Measurements from ENCODE around the gene NFATC3. TPM values are rescaled to one million over a fixed set of nuclear protein-coding genes. Genes with fewer than 3 reads are reported as not detected.
"Not testable (repeated sequence)": the region's sequence is repeated elsewhere in the genome, so short reads cannot be mapped to it uniquely, and the experiment has no call there.

Gene NFATC3
- total RNA-seq, 1 donor from 2014 or later, result 29.2 TPM

- peaks cover 3 to 14% (median 8%) of the 10 kb centered on the region in 3 donors for H3K4me1 ChIP-seq (ENCODE audit: control insufficient read depth in 3 of 3, insufficient read depth in 3 of 3, low read length in 3 of 3)
Observed at GRCh38 chr16:68113765-68114240, 28.6 kb downstream of the NFATC3 start.

GRCh38 chr16:68114939-68115338 lies 29.8 kb downstream of the NFATC3 start:
- H3K27ac ChIP-seq (ENCODE audit: low read depth, low read length); H3K9me3 ChIP-seq (ENCODE audit: control insufficient read depth in 3 of 3, low read length in 3 of 3); H3K36me3 ChIP-seq (ENCODE audit: control insufficient read depth in 3 of 3, insufficient read depth in 3 of 3, low read length in 3 of 3); H3K4me3 ChIP-seq (ENCODE audit: low read length in 3 of 3); H3K27me3 ChIP-seq (ENCODE audit: control insufficient read depth in 3 of 3, insufficient read depth in 3 of 3, low read length in 3 of 3); H3K9ac ChIP-seq (ENCODE audit: low read depth in 1 of 3, low read length in 3 of 3): not testable (repeated sequence)
- H3K4me1 ChIP-seq (ENCODE audit: control insufficient read depth in 3 of 3, insufficient read depth in 3 of 3, low read length in 3 of 3), result peaks cover 3 to 14% (median 8%) of the 10 kb centered on the region in 3 donors

More at GRCh38 chr16:68113765-68114240, 28.6 kb downstream of the NFATC3 start:
- Histone ChIP-seq H3K36me3 (ENCODE audit: control insufficient read depth in 3 of 3, insufficient read depth in 3 of 3, low read length in 3 of 3) (no peaks in the 10 kb centered on the region), H3K9ac (ENCODE audit: low read depth in 1 of 3, low read length in 3 of 3) (no peak overlapping the region), H3K27ac (ENCODE audit: low read depth, low read length) (no peak overlapping the region), H3K27me3 (ENCODE audit: control insufficient read depth in 3 of 3, insufficient read depth in 3 of 3, low read length in 3 of 3) (no peaks in the 10 kb centered on the region), H3K9me3 (ENCODE audit: control insufficient read depth in 3 of 3, low read length in 3 of 3) (no peaks in the 10 kb centered on the region), H3K4me3 (ENCODE audit: low read length in 3 of 3) (no peak overlapping the region)

- H3K4me1 ChIP-seq (ENCODE audit: control insufficient read depth in 3 of 3, insufficient read depth in 3 of 3, low read length in 3 of 3), result peaks cover 3 to 14% (median 8%) of the 10 kb centered on the region in 3 donors
Observed at GRCh38 chr16:68115851-68116250, 30.7 kb downstream of the NFATC3 start.

GRCh38 chr16:68116256-68116867 lies 31.2 kb downstream of the NFATC3 start:
- H3K27me3 ChIP-seq (ENCODE audit: control insufficient read depth in 3 of 3, insufficient read depth in 3 of 3, low read length in 3 of 3), result no peaks in the 10 kb centered on the region
- no peak overlapping the region for H3K27ac ChIP-seq (ENCODE audit: low read depth, low read length)
- H3K4me1 ChIP-seq (ENCODE audit: control insufficient read depth in 3 of 3, insufficient read depth in 3 of 3, low read length in 3 of 3), result peaks cover 3 to 14% (median 8%) of the 10 kb centered on the region in 3 donors
- H3K9ac ChIP-seq (ENCODE audit: low read depth in 1 of 3, low read length in 3 of 3), result no peak overlapping the region
- H3K9me3 ChIP-seq (ENCODE audit: control insufficient read depth in 3 of 3, low read length in 3 of 3), result no peaks in the 10 kb centered on the region
- no peaks in the 10 kb centered on the region for H3K36me3 ChIP-seq (ENCODE audit: control insufficient read depth in 3 of 3, insufficient read depth in 3 of 3, low read length in 3 of 3)
- H3K4me3 ChIP-seq (ENCODE audit: low read length in 3 of 3), result no peak overlapping the region

More at GRCh38 chr16:68115851-68116250, 30.7 kb downstream of the NFATC3 start:
- H3K27me3 ChIP-seq (ENCODE audit: control insufficient read depth in 3 of 3, insufficient read depth in 3 of 3, low read length in 3 of 3), result no peaks in the 10 kb centered on the region
- no peak overlapping the region for H3K4me3 ChIP-seq (ENCODE audit: low read length in 3 of 3)
- H3K36me3 ChIP-seq (ENCODE audit: control insufficient read depth in 3 of 3, insufficient read depth in 3 of 3, low read length in 3 of 3), result no peaks in the 10 kb centered on the region
- no peak overlapping the region for H3K27ac ChIP-seq (ENCODE audit: low read depth, low read length)
- no peaks in the 10 kb centered on the region for H3K9me3 ChIP-seq (ENCODE audit: control insufficient read depth in 3 of 3, low read length in 3 of 3)
- H3K9ac ChIP-seq (ENCODE audit: low read depth in 1 of 3, low read length in 3 of 3), result no peak overlapping the region

- no peaks in the 10 kb centered on the region for H3K27me3 ChIP-seq (ENCODE audit: control insufficient read depth in 3 of 3, insufficient read depth in 3 of 3, low read length in 3 of 3)
- H3K4me3 ChIP-seq (ENCODE audit: low read length in 3 of 3), result no peak overlapping the region
- H3K36me3 ChIP-seq (ENCODE audit: control insufficient read depth in 3 of 3, insufficient read depth in 3 of 3, low read length in 3 of 3), result no peaks in the 10 kb centered on the region
- no peak overlapping the region for H3K27ac ChIP-seq (ENCODE audit: low read depth, low read length)
- H3K9me3 ChIP-seq (ENCODE audit: control insufficient read depth in 3 of 3, low read length in 3 of 3), result no peaks in the 10 kb centered on the region
- no peak overlapping the region for H3K9ac ChIP-seq (ENCODE audit: low read depth in 1 of 3, low read length in 3 of 3)
- peaks cover 3 to 19% (median 13%) of the 10 kb centered on the region in 3 donors for H3K4me1 ChIP-seq (ENCODE audit: control insufficient read depth in 3 of 3, insufficient read depth in 3 of 3, low read length in 3 of 3)
Observed at GRCh38 chr16:68117884-68118283, 32.7 kb downstream of the NFATC3 start.

GRCh38 chr16:68118954-68119353 lies 33.8 kb downstream of the NFATC3 start:
- peaks cover 3 to 15% (median 5%) of the 10 kb centered on the region in 3 donors for H3K4me1 ChIP-seq (ENCODE audit: control insufficient read depth in 3 of 3, insufficient read depth in 3 of 3, low read length in 3 of 3)
- not testable (repeated sequence) for H3K9ac ChIP-seq (ENCODE audit: low read depth in 1 of 3, low read length in 3 of 3); H3K27ac ChIP-seq (ENCODE audit: low read depth, low read length); H3K36me3 ChIP-seq (ENCODE audit: control insufficient read depth in 3 of 3, insufficient read depth in 3 of 3, low read length in 3 of 3); H3K9me3 ChIP-seq (ENCODE audit: control insufficient read depth in 3 of 3, low read length in 3 of 3); H3K4me3 ChIP-seq (ENCODE audit: low read length in 3 of 3); H3K27me3 ChIP-seq (ENCODE audit: control insufficient read depth in 3 of 3, insufficient read depth in 3 of 3, low read length in 3 of 3)

GRCh38 chr16:68120496-68120895 lies 35.3 kb downstream of the NFATC3 start:
- H3K27me3 ChIP-seq (ENCODE audit: control insufficient read depth in 3 of 3, insufficient read depth in 3 of 3, low read length in 3 of 3); H3K9ac ChIP-seq (ENCODE audit: low read depth in 1 of 3, low read length in 3 of 3); H3K9me3 ChIP-seq (ENCODE audit: control insufficient read depth in 3 of 3, low read length in 3 of 3); H3K36me3 ChIP-seq (ENCODE audit: control insufficient read depth in 3 of 3, insufficient read depth in 3 of 3, low read length in 3 of 3); H3K27ac ChIP-seq (ENCODE audit: low read depth, low read length); H3K4me3 ChIP-seq (ENCODE audit: low read length in 3 of 3): not testable (repeated sequence)
- peaks cover 3 to 13% (median 5%) of the 10 kb centered on the region in 3 donors for H3K4me1 ChIP-seq (ENCODE audit: control insufficient read depth in 3 of 3, insufficient read depth in 3 of 3, low read length in 3 of 3)

- Histone ChIP-seq H3K36me3 (ENCODE audit: control insufficient read depth in 3 of 3, insufficient read depth in 3 of 3, low read length in 3 of 3) (peaks cover 0 to 10% (median 4%) of the 10 kb centered on the region in 3 donors), H3K27me3 (ENCODE audit: control insufficient read depth in 3 of 3, insufficient read depth in 3 of 3, low read length in 3 of 3) (no peaks in the 10 kb centered on the region), H3K9ac (ENCODE audit: low read depth in 1 of 3, low read length in 3 of 3) (no peak overlapping the region), H3K4me3 (ENCODE audit: low read length in 3 of 3) (no peak overlapping the region), H3K27ac (ENCODE audit: low read depth, low read length) (no peak overlapping the region), H3K4me1 (ENCODE audit: control insufficient read depth in 3 of 3, insufficient read depth in 3 of 3, low read length in 3 of 3) (peaks cover 4 to 10% (median 7%) of the 10 kb centered on the region in 3 donors), H3K9me3 (ENCODE audit: control insufficient read depth in 3 of 3, low read length in 3 of 3) (no peaks in the 10 kb centered on the region)
Observed at GRCh38 chr16:68126395-68126794, 41.2 kb downstream of the NFATC3 start.

GRCh38 chr16:68128577-68129305 lies 43.6 kb downstream of the NFATC3 start:
- Histone ChIP-seq H3K9ac (ENCODE audit: low read depth in 1 of 3, low read length in 3 of 3) (peak overlapping the region in 1 of 3 donors; percentile 3), H3K4me1 (ENCODE audit: control insufficient read depth in 3 of 3, insufficient read depth in 3 of 3, low read length in 3 of 3) (peaks cover 7 to 14% (median 10%) of the 10 kb centered on the region in 3 donors), H3K27ac (ENCODE audit: low read depth, low read length) (peak overlapping the region; percentile 28), H3K36me3 (ENCODE audit: control insufficient read depth in 3 of 3, insufficient read depth in 3 of 3, low read length in 3 of 3) (peaks cover 0 to 10% (median 4%) of the 10 kb centered on the region in 3 donors), H3K27me3 (ENCODE audit: control insufficient read depth in 3 of 3, insufficient read depth in 3 of 3, low read length in 3 of 3) (no peaks in the 10 kb centered on the region), H3K9me3 (ENCODE audit: control insufficient read depth in 3 of 3, low read length in 3 of 3) (no peaks in the 10 kb centered on the region), H3K4me3 (ENCODE audit: low read length in 3 of 3) (peak overlapping the region in 1 of 3 donors; percentile 11)

- Histone ChIP-seq H3K9ac (ENCODE audit: low read depth in 1 of 3, low read length in 3 of 3) (no peak overlapping the region), H3K27me3 (ENCODE audit: control insufficient read depth in 3 of 3, insufficient read depth in 3 of 3, low read length in 3 of 3) (no peaks in the 10 kb centered on the region), H3K4me3 (ENCODE audit: low read length in 3 of 3) (no peak overlapping the region), H3K27ac (ENCODE audit: low read depth, low read length) (no peak overlapping the region), H3K36me3 (ENCODE audit: control insufficient read depth in 3 of 3, insufficient read depth in 3 of 3, low read length in 3 of 3) (peaks cover 0 to 12% (median 4%) of the 10 kb centered on the region in 3 donors), H3K9me3 (ENCODE audit: control insufficient read depth in 3 of 3, low read length in 3 of 3) (no peaks in the 10 kb centered on the region), H3K4me1 (ENCODE audit: control insufficient read depth in 3 of 3, insufficient read depth in 3 of 3, low read length in 3 of 3) (peaks cover 11 to 22% (median 18%) of the 10 kb centered on the region in 3 donors)
Observed at GRCh38 chr16:68130520-68130919, 45.4 kb downstream of the NFATC3 start.
